CD4-positive, alpha-beta T cell (primary cell): ENCODE measurements around the gene STIM1. TPM values are rescaled to one million over a fixed set of nuclear protein-coding genes. Genes with fewer than 3 reads are reported as not detected.
"Not testable (repeated sequence)": the region's sequence is repeated elsewhere in the genome, so short reads cannot be mapped to it uniquely, and the experiment has no call there.

Experiments
- ATAC-seq: fragments of 200-7000 bp; cut with Tn5 transposase; one replicate; pipeline ENCODE4 v1.10.0; 2022; ENCODE audit warnings: mild to moderate bottlenecking; ENCODE audit not compliant: poor library complexity
- CTCF ChIA-PET: fragments of 350-600 bp; sonication (Branson Sonifier 250); formaldehyde crosslinking; loops from one replicate; lab custom pipeline; 2021; ENCODE audit warnings: antibody characterized with exemption, inconsistent platforms; lab: Charles Lee
- POLR2A ChIA-PET: fragments of 350-600 bp; sonication (Branson Sonifier 250); formaldehyde crosslinking; loops from one replicate; lab custom pipeline; 2021; ENCODE audit warnings: antibody characterized with exemption, inconsistent platforms; lab: Charles Lee
- DNase-seq, 14 experiments: peaks; one replicate each; pipeline ENCODE4 v3.0.0-alpha.2; 2013 to 2020; ENCODE audit warnings: mixed read lengths in 2 of 14
- H3K27ac ChIP-seq, 2 donors: one replicate each; pipeline versions ENCODE4 v1.5.1 to v1.7.0; 2013; ENCODE audit warnings: low read length in 2 of 2, low read depth in 1 of 2, mild to moderate bottlenecking in 1 of 2
- H3K27me3 ChIP-seq, 2 experiments: 1 replicate in 1 of 2; 2 replicates in 1 of 2; pipeline versions ENCODE4 v1.6.1 to v1.7.0; 2013; ENCODE audit warnings: low read length in 2 of 2, control low read depth in 1 of 2, mild to moderate bottlenecking in 1 of 2, moderate library complexity in 1 of 2; ENCODE audit not compliant: insufficient read depth in 2 of 2, control insufficient read depth in 1 of 2
- H3K36me3 ChIP-seq: one replicate; pipeline ENCODE4 v1.6.1; 2013; ENCODE audit warnings: low read length, control low read depth; ENCODE audit not compliant: insufficient read depth
- H3K4me1 ChIP-seq: one replicate; pipeline ENCODE4 v1.6.1; 2013; ENCODE audit warnings: low read length, control low read depth; ENCODE audit not compliant: insufficient read depth
- H3K4me3 ChIP-seq: one replicate; pipeline ENCODE4 v1.5.1; 2013; ENCODE audit warnings: mild to moderate bottlenecking, low read length, moderate library complexity
- H3K9me3 ChIP-seq, 2 experiments: 1 replicate in 1 of 2; 2 replicates in 1 of 2; pipeline versions ENCODE4 v1.6.1 to v1.7.0; 2013; ENCODE audit warnings: low read length in 2 of 2, mild to moderate bottlenecking in 2 of 2, control low read depth in 1 of 2, moderate library complexity in 1 of 2; ENCODE audit not compliant: control insufficient read depth in 1 of 2, insufficient read depth in 1 of 2
- H3K27ac Mint-ChIP-seq: one replicate; pipeline ENCODE4 v1.8.0; 2020; ENCODE audit warnings: mixed read lengths
- H3K27me3 Mint-ChIP-seq: one replicate; pipeline ENCODE4 v1.8.0; 2021; ENCODE audit warnings: mixed read lengths
- H3K36me3 Mint-ChIP-seq: one replicate; pipeline ENCODE4 v1.8.0; 2021; ENCODE audit warnings: low read depth, mixed read lengths
- H3K4me1 Mint-ChIP-seq: one replicate; pipeline ENCODE4 v1.8.0; 2021; ENCODE audit warnings: low read depth, mixed read lengths
- H3K4me3 Mint-ChIP-seq: one replicate; pipeline ENCODE4 v1.8.0; 2020; ENCODE audit warnings: mild to moderate bottlenecking, mixed read lengths
- H3K9me3 Mint-ChIP-seq: one replicate; pipeline ENCODE4 v1.8.0; 2020; ENCODE audit warnings: mixed read lengths
- intact Hi-C, 2 experiments: fragments of 100-400 bp; cut with DNase I in 1 of 2; cut with micrococcal nuclease in 1 of 2; formaldehyde crosslinking; loops; one replicate each; pipeline versions ENCODE4 v1.15.1 to v1.9.0; 2023 to 2025; cut with DNase I, micrococcal nuclease
- total RNA-seq, 174 experiments: library from RNA in 2 of 174; stranded (reverse) in 2 of 174; gene quantifications; one replicate each; pipeline ENCODE4 v1.2.3 and lab custom pipeline; 2021 to 2026
- TF ChIP-seq, protein P1 (sequence below): fragments of 200-600 bp; IDR thresholded peaks from one replicate; pipeline ENCODE4 v1.8.0; 2022; ENCODE audit warnings: antibody characterized with exemption, mild to moderate bottlenecking

The STIM1 gene
- total RNA-seq, 2 experiments from 2014 or later: 89.0 to 94.9 TPM

DNA sequence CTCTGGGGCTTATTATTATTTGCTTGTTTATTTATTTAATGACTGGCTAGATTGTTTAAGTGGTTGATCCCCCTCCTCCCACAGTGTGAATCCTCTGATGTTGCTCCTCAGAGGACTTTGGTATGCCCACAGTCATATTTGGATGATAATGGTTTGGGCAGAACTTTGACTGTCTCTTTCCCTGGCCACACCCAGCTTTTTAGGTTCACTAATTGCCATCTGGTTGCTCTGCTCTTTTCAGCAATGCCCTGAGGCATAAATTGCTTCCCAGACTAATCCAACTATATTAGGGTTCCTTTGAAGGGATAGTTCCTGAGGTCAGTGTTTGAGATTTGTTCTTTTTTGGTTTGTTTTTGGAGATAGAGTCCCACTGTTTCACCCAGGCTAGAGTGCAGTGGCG is 139.8 kb downstream of the STIM1 start:
- ATAC-seq (no peak), DNase-seq (no peak)
- Mint-ChIP-seq H3K4me1 (peaks cover 74% of the 10 kb centered on the region), H3K36me3 (peaks cover 64% of the 10 kb centered on the region), H3K4me3 (no peak overlapping the region), H3K27me3 (no peaks in the 10 kb centered on the region), H3K27ac (peak overlapping the region; percentile 31), H3K9me3 (peaks cover 15% of the 10 kb centered on the region)
- POLR2A ChIA-PET: no interaction called here
- Histone ChIP-seq H3K27me3 (no peaks in the 10 kb centered on the region), H3K9me3 (peaks cover 4 to 8% of the 10 kb centered on the region in 2 experiments), H3K36me3 (peaks cover 2% of the 10 kb centered on the region), H3K4me3 (no peak overlapping the region), H3K4me1 (peaks cover 12% of the 10 kb centered on the region), H3K27ac (no peak overlapping the region)
- intact Hi-C loops: no loop called here
- CTCF ChIA-PET: interaction anchor here (1.8 kb wide), 1 partner anchor 154 kb away, joined by 4 read pairs; no protein-coding TSS in a partner anchor
- TF ChIP-seq, protein P1, sequence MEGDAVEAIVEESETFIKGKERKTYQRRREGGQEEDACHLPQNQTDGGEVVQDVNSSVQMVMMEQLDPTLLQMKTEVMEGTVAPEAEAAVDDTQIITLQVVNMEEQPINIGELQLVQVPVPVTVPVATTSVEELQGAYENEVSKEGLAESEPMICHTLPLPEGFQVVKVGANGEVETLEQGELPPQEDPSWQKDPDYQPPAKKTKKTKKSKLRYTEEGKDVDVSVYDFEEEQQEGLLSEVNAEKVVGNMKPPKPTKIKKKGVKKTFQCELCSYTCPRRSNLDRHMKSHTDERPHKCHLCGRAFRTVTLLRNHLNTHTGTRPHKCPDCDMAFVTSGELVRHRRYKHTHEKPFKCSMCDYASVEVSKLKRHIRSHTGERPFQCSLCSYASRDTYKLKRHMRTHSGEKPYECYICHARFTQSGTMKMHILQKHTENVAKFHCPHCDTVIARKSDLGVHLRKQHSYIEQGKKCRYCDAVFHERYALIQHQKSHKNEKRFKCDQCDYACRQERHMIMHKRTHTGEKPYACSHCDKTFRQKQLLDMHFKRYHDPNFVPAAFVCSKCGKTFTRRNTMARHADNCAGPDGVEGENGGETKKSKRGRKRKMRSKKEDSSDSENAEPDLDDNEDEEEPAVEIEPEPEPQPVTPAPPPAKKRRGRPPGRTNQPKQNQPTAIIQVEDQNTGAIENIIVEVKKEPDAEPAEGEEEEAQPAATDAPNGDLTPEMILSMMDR: no peak

DNA sequence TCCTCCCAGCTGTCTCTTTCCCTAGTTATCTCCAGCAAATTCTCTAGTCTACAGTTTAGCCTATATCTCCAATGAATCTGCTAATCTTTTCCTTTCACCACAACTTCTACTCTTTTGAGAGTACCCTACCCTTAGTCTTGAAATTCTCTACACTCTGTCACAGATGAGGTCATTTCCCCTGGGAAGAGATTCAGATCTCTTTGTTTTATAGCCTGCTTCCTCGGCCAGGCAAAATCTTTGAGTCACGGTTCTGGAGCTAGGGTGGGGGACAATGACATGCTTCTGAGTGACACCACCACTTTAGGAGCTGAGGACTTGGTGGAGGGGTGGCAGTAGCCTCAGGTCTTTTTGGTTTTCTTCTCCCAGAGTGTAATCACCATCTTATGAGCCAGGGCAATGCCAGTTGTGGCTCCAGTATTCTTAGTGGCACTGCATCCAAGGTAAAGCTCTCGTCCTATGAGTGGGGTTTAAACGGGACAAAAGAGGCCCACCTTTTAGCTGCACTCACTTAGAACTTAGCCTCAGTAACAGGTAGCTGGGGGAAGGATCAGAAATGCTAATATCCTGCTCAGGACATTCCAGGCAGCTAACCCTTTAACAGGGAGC is 140.6 kb downstream of the STIM1 start:
- Mint-ChIP-seq H3K4me3 (peak overlapping the region; percentile 15), H3K36me3 (peaks cover 63% of the 10 kb centered on the region), H3K27me3 (no peaks in the 10 kb centered on the region), H3K4me1 (peaks cover 68% of the 10 kb centered on the region), H3K9me3 (peaks cover 15% of the 10 kb centered on the region), H3K27ac (peak overlapping the region; percentile 46)
- H3K9me3 ChIP-seq: peaks cover 4 to 8% of the 10 kb centered on the region in 2 experiments
- DNase-seq (no peak), ATAC-seq (no peak)
- H3K4me1 ChIP-seq: peaks cover 12% of the 10 kb centered on the region
- H3K27ac ChIP-seq: no peak overlapping the region
- H3K27me3 ChIP-seq: no peaks in the 10 kb centered on the region
- ChIA-PET CTCF (interaction anchor here (1.1 to 1.8 kb wide), 2 partner anchors 32 to 154 kb away, joined by 4 read pairs; no protein-coding TSS in a partner anchor), POLR2A (interaction anchor here (0.9 to 1.2 kb wide), 2 partner anchors 11 to 141 kb away, joined by 3 to 4 read pairs; no protein-coding TSS in a partner anchor)
- intact Hi-C loops: no loop called here
- H3K36me3 ChIP-seq: peaks cover 2% of the 10 kb centered on the region
- no peak overlapping the region for H3K4me3 ChIP-seq
- TF ChIP-seq, protein P1: no peak

DNA sequence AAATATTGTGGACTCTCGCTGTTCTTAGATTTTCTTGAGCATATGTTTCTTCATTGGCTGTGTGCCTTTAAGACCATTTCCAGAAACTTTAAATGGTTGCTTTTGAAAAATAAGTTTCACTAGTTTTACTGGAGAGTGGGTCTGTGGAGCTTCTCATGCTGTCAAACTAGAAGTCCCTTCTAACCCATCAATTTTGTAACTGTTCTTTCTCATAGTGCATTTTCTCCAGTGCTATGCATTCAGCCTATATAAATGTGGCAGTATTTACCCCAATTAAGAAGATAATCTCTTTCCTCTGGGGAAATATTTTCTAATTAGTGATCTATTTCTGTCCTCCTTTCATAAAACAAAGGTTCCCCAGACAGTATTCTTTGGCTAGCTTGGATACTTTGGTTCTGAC is 141.2 kb downstream of the STIM1 start:
- Histone ChIP-seq H3K4me3 (no peak overlapping the region), H3K36me3 (peaks cover 2% of the 10 kb centered on the region), H3K27me3 (no peaks in the 10 kb centered on the region), H3K4me1 (peaks cover 12% of the 10 kb centered on the region), H3K9me3 (peaks cover 4 to 8% of the 10 kb centered on the region in 2 experiments), H3K27ac (no peak overlapping the region)
- ChIA-PET POLR2A (interaction anchor here (0.9 to 1.2 kb wide), 2 partner anchors 11 to 142 kb away, joined by 3 to 4 read pairs; no protein-coding TSS in a partner anchor), CTCF (interaction anchor here (0.7 to 1.8 kb wide), 4 partner anchors 10 to 387 kb away, joined by 3 to 4 read pairs (median 4); no protein-coding TSS in a partner anchor)
- TF ChIP-seq, protein P1: no peak
- peaks cover 15% of the 10 kb centered on the region for H3K9me3 Mint-ChIP-seq
- peak overlapping the region; percentile 46 for H3K27ac Mint-ChIP-seq
- ATAC-seq: no peak
- H3K36me3 Mint-ChIP-seq: peaks cover 63% of the 10 kb centered on the region
- peak overlapping the region; percentile 11 for H3K4me3 Mint-ChIP-seq
- peaks cover 68% of the 10 kb centered on the region for H3K4me1 Mint-ChIP-seq
- DNase-seq: no peak
- H3K27me3 Mint-ChIP-seq: no peaks in the 10 kb centered on the region
- intact Hi-C loops: no loop called here

DNA sequence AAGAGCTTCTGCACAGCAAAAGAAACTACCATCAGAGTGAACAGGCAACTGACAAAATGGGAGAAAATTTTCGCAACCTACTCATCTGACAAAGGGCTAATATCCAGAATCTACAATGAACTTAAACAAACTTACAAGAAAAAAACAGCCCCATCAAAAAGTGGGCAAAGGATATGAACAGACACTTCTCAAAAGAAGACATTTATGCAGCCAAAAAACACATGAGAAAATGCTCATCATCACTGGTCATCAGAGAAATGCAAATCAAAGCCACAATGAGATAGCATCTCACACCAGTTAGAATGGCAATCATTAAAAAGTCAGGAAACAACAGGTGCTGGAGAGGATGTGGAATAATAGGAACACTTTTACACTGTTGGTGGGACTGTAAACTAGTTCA is 149.3 kb downstream of the STIM1 start:
- peaks cover 16% of the 10 kb centered on the region for H3K4me1 ChIP-seq
- H3K36me3 Mint-ChIP-seq, DNase-seq, CTCF ChIA-PET, ATAC-seq, intact Hi-C loops, H3K4me3 ChIP-seq, H3K36me3 ChIP-seq, H3K27me3 ChIP-seq, H3K9me3 Mint-ChIP-seq, H3K27me3 Mint-ChIP-seq, H3K9me3 ChIP-seq, H3K27ac Mint-ChIP-seq, H3K27ac ChIP-seq, POLR2A ChIA-PET, H3K4me3 Mint-ChIP-seq: not testable (repeated sequence)
- peaks cover 24% of the 10 kb centered on the region for H3K4me1 Mint-ChIP-seq
